ENCODE data around the gene ATP6V1G1. TPM values are rescaled to one million over a fixed set of nuclear protein-coding genes. Genes with fewer than 3 reads are reported as not detected.
A peak's percentile ranks its signal among the peaks of the same experiment; 100 is the strongest.

ATP6V1G1 gene
- total RNA-seq, 1 donor from 2014 or later, result 107 TPM

DNA sequence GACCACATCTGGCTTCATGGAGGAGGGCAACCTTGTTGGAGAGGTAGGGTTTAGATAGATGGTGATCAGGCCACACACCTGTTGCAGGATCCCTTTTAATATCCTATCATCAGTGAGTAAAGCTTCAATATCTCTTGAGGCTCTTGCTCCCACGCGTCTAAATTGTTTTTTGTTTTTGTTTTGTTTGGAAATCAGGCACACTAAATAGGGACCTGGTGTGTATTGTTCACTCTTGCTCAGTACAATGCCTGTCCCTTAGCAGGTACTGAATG is 20.9 kb downstream of the ATP6V1G1 start:
- no peaks in the 10 kb centered on the region for H3K36me3 Mint-ChIP-seq
- no peak overlapping the region for H3K27ac Mint-ChIP-seq
- TF ChIP-seq, protein P1, sequence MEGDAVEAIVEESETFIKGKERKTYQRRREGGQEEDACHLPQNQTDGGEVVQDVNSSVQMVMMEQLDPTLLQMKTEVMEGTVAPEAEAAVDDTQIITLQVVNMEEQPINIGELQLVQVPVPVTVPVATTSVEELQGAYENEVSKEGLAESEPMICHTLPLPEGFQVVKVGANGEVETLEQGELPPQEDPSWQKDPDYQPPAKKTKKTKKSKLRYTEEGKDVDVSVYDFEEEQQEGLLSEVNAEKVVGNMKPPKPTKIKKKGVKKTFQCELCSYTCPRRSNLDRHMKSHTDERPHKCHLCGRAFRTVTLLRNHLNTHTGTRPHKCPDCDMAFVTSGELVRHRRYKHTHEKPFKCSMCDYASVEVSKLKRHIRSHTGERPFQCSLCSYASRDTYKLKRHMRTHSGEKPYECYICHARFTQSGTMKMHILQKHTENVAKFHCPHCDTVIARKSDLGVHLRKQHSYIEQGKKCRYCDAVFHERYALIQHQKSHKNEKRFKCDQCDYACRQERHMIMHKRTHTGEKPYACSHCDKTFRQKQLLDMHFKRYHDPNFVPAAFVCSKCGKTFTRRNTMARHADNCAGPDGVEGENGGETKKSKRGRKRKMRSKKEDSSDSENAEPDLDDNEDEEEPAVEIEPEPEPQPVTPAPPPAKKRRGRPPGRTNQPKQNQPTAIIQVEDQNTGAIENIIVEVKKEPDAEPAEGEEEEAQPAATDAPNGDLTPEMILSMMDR (IDR thresholded peaks at IDR 0.05; ENCODE audit: unreplicated experiment), result no peak
- no peaks in the 10 kb centered on the region for H3K27me3 Mint-ChIP-seq (ENCODE audit: low read depth)
- no peak overlapping the region for H3K4me3 Mint-ChIP-seq
- no peaks in the 10 kb centered on the region for H3K9me3 Mint-ChIP-seq
- DNase-seq (ENCODE audit: low spot score in 2 of 2, unreplicated experiment in 2 of 2), result no peak
- peaks cover 44% of the 10 kb centered on the region for H3K4me1 Mint-ChIP-seq

- Mint-ChIP-seq H3K9me3 (no peaks in the 10 kb centered on the region), H3K27me3 (ENCODE audit: low read depth) (no peaks in the 10 kb centered on the region), H3K4me1 (peaks cover 33% of the 10 kb centered on the region), H3K36me3 (peaks cover 4% of the 10 kb centered on the region), H3K4me3 (peak overlapping the region; percentile 74), H3K27ac (peak overlapping the region; percentile 92)
- TF ChIP-seq, protein P1 (IDR thresholded peaks at IDR 0.05; ENCODE audit: unreplicated experiment), result no peak
- peak; percentile 47 to 67 for DNase-seq (ENCODE audit: low spot score in 2 of 2, unreplicated experiment in 2 of 2)
Measured at GRCh38 chr9:114611516-114612271, 24.1 kb downstream of the ATP6V1G1 start.

- no peaks in the 10 kb centered on the region for H3K27me3 Mint-ChIP-seq (ENCODE audit: low read depth)
- peak overlapping the region; percentile 92 for H3K27ac Mint-ChIP-seq
- H3K36me3 Mint-ChIP-seq, result peaks cover 6% of the 10 kb centered on the region
- no peaks in the 10 kb centered on the region for H3K9me3 Mint-ChIP-seq
- H3K4me3 Mint-ChIP-seq, result peak overlapping the region; percentile 74
- peaks cover 29% of the 10 kb centered on the region for H3K4me1 Mint-ChIP-seq
- DNase-seq (ENCODE audit: low spot score in 2 of 2, unreplicated experiment in 2 of 2), result no peak
- TF ChIP-seq, protein P1 (IDR thresholded peaks at IDR 0.05; ENCODE audit: unreplicated experiment), result no peak
Measured at GRCh38 chr9:114612272-114612923, 24.8 kb downstream of the ATP6V1G1 start.

GRCh38 chr9:114613087-114613486 is 25.5 kb downstream of the ATP6V1G1 start:
- no peak for DNase-seq (ENCODE audit: low spot score in 2 of 2, unreplicated experiment in 2 of 2)
- Mint-ChIP-seq H3K27ac (peak overlapping the region; percentile 92), H3K4me3 (peak overlapping the region; percentile 74), H3K4me1 (peaks cover 29% of the 10 kb centered on the region), H3K27me3 (ENCODE audit: low read depth) (no peaks in the 10 kb centered on the region), H3K9me3 (no peaks in the 10 kb centered on the region), H3K36me3 (peaks cover 7% of the 10 kb centered on the region)
- TF ChIP-seq, protein P1 (IDR thresholded peaks at IDR 0.05; ENCODE audit: unreplicated experiment), result no peak

GRCh38 chr9:114613919-114614318 is 26.4 kb downstream of the ATP6V1G1 start:
- DNase-seq (ENCODE audit: low spot score in 2 of 2, unreplicated experiment in 2 of 2), result no peak
- Mint-ChIP-seq H3K27ac (no peak overlapping the region), H3K4me3 (no peak overlapping the region), H3K9me3 (no peaks in the 10 kb centered on the region), H3K36me3 (peaks cover 12% of the 10 kb centered on the region), H3K4me1 (peaks cover 29% of the 10 kb centered on the region), H3K27me3 (ENCODE audit: low read depth) (no peaks in the 10 kb centered on the region)
- TF ChIP-seq, protein P1 (IDR thresholded peaks at IDR 0.05; ENCODE audit: unreplicated experiment), result no peak

All from mesothelial cell of epicardium (in vitro differentiated cells).